Dendritic cell treated with granulocyte-macrophage colony-stimulating factor and Interleukin-4, amounts not matched to agents 40 ng/mL and 50 ng/mL, for 4 days (primary cell): ENCODE data around the gene BTRC.
"Not testable (repeated sequence)": the region's sequence is repeated elsewhere in the genome, so short reads cannot be mapped to it uniquely, and the experiment has no call there.

Experiments
- H3K27ac Mint-ChIP-seq: one replicate; pipeline ENCODE4 v1.8.0; 2022; ENCODE audit warnings: mild to moderate bottlenecking, mixed read lengths
- H3K27me3 Mint-ChIP-seq: one replicate; pipeline ENCODE4 v1.8.0; 2022; ENCODE audit warnings: mild to moderate bottlenecking, mixed read lengths
- H3K36me3 Mint-ChIP-seq: one replicate; pipeline ENCODE4 v1.8.0; 2022; ENCODE audit warnings: low read depth, mixed read lengths
- H3K4me1 Mint-ChIP-seq: one replicate; pipeline ENCODE4 v1.8.0; 2022; ENCODE audit warnings: low read depth, mixed read lengths
- H3K4me3 Mint-ChIP-seq: one replicate; pipeline ENCODE4 v1.8.0; 2022; ENCODE audit warnings: mild to moderate bottlenecking, moderate library complexity, mixed read lengths
- H3K9me3 Mint-ChIP-seq: one replicate; pipeline ENCODE4 v1.8.0; 2022; ENCODE audit warnings: mixed read lengths
- intact Hi-C: fragments of 100-400 bp; cut with micrococcal nuclease; formaldehyde crosslinking; loops from one replicate; pipeline ENCODE4 v1.15.0; 2022

BTRC gene

GRCh38 chr10:101330231-101330630 lies 23.7 kb upstream of the BTRC start:
- H3K27me3 Mint-ChIP-seq: peaks cover 42% of the 10 kb centered on the region
- H3K4me1 Mint-ChIP-seq: no peaks in the 10 kb centered on the region
- intact Hi-C loops: no loop called here
- H3K9me3 Mint-ChIP-seq: no peaks in the 10 kb centered on the region
- no peak overlapping the region for H3K4me3 Mint-ChIP-seq
- H3K36me3 Mint-ChIP-seq: no peaks in the 10 kb centered on the region
- no peak overlapping the region for H3K27ac Mint-ChIP-seq

- Mint-ChIP-seq H3K9me3 (no peaks in the 10 kb centered on the region), H3K27me3 (peaks cover 42% of the 10 kb centered on the region), H3K4me1 (no peaks in the 10 kb centered on the region)
Observed at GRCh38 chr10:101330631-101331225, 23.2 kb upstream of the BTRC start.

GRCh38 chr10:101331956-101332355 lies 22.0 kb upstream of the BTRC start:
- intact Hi-C loops: no loop called here
- H3K9me3 Mint-ChIP-seq: no peaks in the 10 kb centered on the region
- H3K27ac Mint-ChIP-seq: no peak overlapping the region
- H3K36me3 Mint-ChIP-seq: no peaks in the 10 kb centered on the region
- H3K4me3 Mint-ChIP-seq: no peak overlapping the region
- peaks cover 41% of the 10 kb centered on the region for H3K27me3 Mint-ChIP-seq
- no peaks in the 10 kb centered on the region for H3K4me1 Mint-ChIP-seq

More at GRCh38 chr10:101330631-101331225, 23.2 kb upstream of the BTRC start:
- Mint-ChIP-seq H3K27ac (no peak overlapping the region), H3K4me3 (no peak overlapping the region), H3K36me3 (no peaks in the 10 kb centered on the region)
- intact Hi-C loops: no loop called here

DNA sequence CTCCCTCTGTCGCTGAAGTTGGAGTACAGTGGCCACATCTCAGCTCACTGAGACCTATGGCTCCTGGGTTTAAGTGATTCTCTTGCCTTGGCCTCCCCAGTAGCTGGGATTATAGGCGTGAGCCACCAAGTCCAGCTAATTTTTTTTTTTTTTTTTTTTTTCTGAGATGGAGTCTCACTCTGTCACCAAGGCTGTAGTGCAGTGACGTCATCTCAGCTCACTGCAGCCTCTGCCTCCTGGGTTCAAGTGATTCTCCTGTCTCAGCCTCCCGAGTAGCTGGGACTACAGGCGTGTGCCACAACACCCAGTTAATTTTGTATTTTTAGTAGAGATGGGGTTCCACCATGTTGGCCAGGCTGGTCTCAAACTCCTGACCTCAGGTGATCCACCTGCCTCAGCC lies 19.7 kb upstream of the BTRC start:
- H3K9me3 Mint-ChIP-seq, H3K4me3 Mint-ChIP-seq, H3K4me1 Mint-ChIP-seq, H3K27ac Mint-ChIP-seq, H3K36me3 Mint-ChIP-seq, intact Hi-C loops: not testable (repeated sequence)
- peaks cover 33% of the 10 kb centered on the region for H3K27me3 Mint-ChIP-seq

DNA sequence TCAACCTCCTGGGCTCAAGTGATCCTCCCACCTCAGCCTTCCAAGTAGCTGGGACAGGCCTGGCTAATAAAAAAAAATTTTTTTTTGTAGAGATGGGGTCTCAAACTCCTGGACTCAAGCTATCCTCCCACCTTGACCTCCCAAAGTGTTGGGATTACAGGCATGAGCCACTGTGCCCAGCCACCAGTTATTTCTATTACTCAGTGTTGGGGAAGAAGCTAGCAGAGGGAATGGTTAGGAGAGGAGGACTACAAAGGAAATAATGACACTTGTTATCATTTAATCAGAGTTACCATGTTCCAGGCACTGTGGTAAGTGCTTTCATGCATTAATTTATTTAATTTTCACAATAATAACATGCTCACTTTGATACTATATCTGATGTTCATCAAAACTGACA lies 17.6 kb upstream of the BTRC start:
- Mint-ChIP-seq H3K4me1 (no peaks in the 10 kb centered on the region), H3K9me3 (no peaks in the 10 kb centered on the region), H3K36me3 (no peaks in the 10 kb centered on the region), H3K27me3 (peaks cover 31% of the 10 kb centered on the region), H3K4me3 (no peak overlapping the region), H3K27ac (no peak overlapping the region)
- intact Hi-C loops: no loop called here

GRCh38 chr10:101337836-101338235 lies 16.1 kb upstream of the BTRC start:
- Mint-ChIP-seq H3K4me3 (no peak overlapping the region), H3K4me1 (no peaks in the 10 kb centered on the region), H3K27ac (no peak overlapping the region), H3K27me3 (peaks cover 34% of the 10 kb centered on the region), H3K36me3 (no peaks in the 10 kb centered on the region), H3K9me3 (no peaks in the 10 kb centered on the region)
- intact Hi-C loops: no loop called here

DNA sequence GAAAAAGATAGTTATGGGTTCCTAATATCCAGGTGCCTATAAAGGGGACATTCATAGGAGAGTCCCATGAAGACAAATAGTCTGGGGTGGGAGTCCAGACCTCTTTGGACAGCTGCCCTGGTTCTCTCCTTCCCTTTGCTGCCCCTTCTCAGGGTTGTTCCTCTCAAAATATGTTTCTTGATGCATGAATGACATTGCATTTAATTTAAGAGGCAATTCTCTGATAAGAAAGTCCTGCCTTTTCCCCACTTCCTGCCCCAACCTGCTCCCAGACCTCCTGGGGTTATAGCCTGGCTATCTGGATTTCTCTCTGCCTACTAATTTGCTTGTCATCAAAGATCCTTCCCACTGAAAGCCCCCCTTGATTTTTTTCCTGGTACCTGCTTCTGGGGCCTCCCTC lies 12.5 kb upstream of the BTRC start:
- Mint-ChIP-seq H3K36me3 (no peaks in the 10 kb centered on the region), H3K9me3 (no peaks in the 10 kb centered on the region), H3K4me1 (no peaks in the 10 kb centered on the region), H3K27ac (no peak overlapping the region), H3K4me3 (no peak overlapping the region), H3K27me3 (peaks cover 36% of the 10 kb centered on the region)
- intact Hi-C loops: no loop called here

GRCh38 chr10:101346177-101346576 lies 7.8 kb upstream of the BTRC start:
- no peaks in the 10 kb centered on the region for H3K36me3 Mint-ChIP-seq
- no peaks in the 10 kb centered on the region for H3K9me3 Mint-ChIP-seq
- intact Hi-C loops: no loop called here
- H3K27me3 Mint-ChIP-seq: peaks cover 35% of the 10 kb centered on the region
- no peaks in the 10 kb centered on the region for H3K4me1 Mint-ChIP-seq
- H3K27ac Mint-ChIP-seq: no peak overlapping the region
- no peak overlapping the region for H3K4me3 Mint-ChIP-seq

DNA sequence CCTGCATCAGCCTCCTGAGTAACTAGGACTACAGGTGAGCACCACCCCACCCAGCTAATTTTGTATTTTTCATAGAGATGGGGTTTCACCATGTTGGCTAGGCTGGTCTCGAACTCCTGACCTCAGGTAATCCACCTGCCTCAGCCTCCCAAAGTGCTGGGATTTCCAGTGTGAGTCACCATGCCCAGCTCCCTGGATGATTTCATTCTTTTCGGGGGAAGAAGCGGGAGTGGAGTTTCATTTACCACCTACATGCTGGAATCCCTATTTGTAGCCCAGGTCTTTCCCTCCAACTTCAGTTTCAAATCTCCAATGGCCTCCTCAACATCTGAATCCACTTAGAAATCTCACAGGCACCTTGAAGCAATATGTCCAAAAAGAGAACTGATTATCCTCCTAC lies 2.9 kb upstream of the BTRC start:
- peaks cover 20% of the 10 kb centered on the region for H3K27me3 Mint-ChIP-seq
- H3K36me3 Mint-ChIP-seq: peaks cover 10% of the 10 kb centered on the region
- no peaks in the 10 kb centered on the region for H3K9me3 Mint-ChIP-seq
- H3K27ac Mint-ChIP-seq: no peak overlapping the region
- H3K4me3 Mint-ChIP-seq: no peak overlapping the region
- intact Hi-C loops: loop anchor here (10.0 kb wide), 1 partner anchor 894 kb away; the partner anchor contains the start of genes GBF1 and PITX3
- peaks cover 12% of the 10 kb centered on the region for H3K4me1 Mint-ChIP-seq

DNA sequence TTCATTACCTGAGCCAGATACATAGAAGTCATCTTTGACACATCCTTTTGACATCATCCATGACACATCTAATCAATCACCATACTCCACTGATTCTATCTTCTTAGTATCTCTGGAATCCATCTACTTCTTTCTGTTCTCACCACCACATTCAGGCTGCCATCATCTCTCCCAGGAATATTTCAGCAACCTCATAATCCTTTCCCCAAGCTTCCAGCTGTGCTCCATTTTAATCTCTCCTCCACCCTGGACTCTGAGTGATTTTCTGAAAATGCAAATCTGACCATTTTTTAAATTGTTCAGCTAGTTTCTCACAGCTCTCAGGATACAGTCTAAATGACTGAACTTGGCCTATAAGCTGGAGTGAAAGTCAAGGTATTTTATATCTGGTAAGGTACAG lies 2.5 kb upstream of the BTRC start:
- Mint-ChIP-seq H3K9me3 (no peaks in the 10 kb centered on the region), H3K36me3 (peaks cover 13% of the 10 kb centered on the region), H3K4me1 (peaks cover 12% of the 10 kb centered on the region), H3K4me3 (no peak overlapping the region), H3K27ac (no peak overlapping the region), H3K27me3 (peaks cover 20% of the 10 kb centered on the region)
- intact Hi-C loops: loop anchor here (10.0 kb wide), 1 partner anchor 893 kb away; the partner anchor contains the start of genes GBF1 and PITX3

GRCh38 chr10:101352857-101353256 lies 1.1 kb upstream of the BTRC start:
- intact Hi-C loops: loop anchor here (2.0 to 10.0 kb wide), 2 partner anchors 236 to 892 kb away; partner anchors contain the start of genes DPCD, GBF1, PITX3 and POLL
- peaks cover 20% of the 10 kb centered on the region for H3K27me3 Mint-ChIP-seq
- not testable (repeated sequence) for H3K27ac Mint-ChIP-seq, H3K4me3 Mint-ChIP-seq, H3K9me3 Mint-ChIP-seq
- peaks cover 12% of the 10 kb centered on the region for H3K4me1 Mint-ChIP-seq
- H3K36me3 Mint-ChIP-seq: peaks cover 19% of the 10 kb centered on the region

DNA sequence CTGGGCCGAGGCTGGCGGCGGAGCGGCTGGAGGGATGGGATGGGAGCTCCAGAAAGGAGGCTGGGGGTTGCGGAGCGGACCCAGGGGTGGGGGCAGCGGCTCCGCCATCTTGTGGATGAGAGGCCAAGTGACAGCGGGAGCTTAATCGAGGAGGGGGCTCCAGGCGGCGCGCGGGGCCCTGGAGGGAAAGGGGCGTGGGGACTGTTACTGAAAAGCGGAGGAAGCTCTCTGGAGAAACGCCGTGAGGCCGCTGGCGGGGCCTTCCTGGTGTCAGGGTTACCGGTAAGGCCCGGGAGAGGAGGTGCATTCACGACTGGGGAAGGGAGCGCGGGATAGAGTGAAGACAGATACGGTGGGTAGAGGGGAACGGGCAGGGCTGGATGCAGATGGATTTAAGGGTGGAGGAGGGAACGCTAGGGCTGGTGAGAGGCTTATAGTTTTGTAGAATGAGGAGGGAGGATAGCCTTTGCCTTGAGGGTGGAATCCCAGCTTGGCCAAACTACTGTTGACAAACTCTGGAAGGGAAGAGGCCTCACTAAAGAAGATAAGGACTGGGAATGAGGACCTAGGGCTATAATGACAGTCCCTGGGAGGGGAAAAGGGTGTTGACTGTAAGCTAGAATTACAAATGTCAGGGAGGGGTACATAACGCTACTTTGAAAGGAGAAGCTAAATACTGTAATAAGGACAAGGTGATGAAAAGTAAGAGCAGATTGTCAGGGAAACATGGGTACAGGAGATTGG lies 535 bp downstream of the BTRC start:
- H3K4me1 Mint-ChIP-seq: peaks cover 12% of the 10 kb centered on the region
- H3K4me3 Mint-ChIP-seq: peak overlapping the region; percentile 91
- H3K9me3 Mint-ChIP-seq: no peaks in the 10 kb centered on the region
- intact Hi-C loops: loop anchor here (10.0 kb wide), 1 partner anchor 890 kb away; the partner anchor contains the start of genes GBF1 and PITX3
- H3K36me3 Mint-ChIP-seq: peaks cover 19% of the 10 kb centered on the region
- H3K27me3 Mint-ChIP-seq: peaks cover 11% of the 10 kb centered on the region
- H3K27ac Mint-ChIP-seq: peak overlapping the region; percentile 90

DNA sequence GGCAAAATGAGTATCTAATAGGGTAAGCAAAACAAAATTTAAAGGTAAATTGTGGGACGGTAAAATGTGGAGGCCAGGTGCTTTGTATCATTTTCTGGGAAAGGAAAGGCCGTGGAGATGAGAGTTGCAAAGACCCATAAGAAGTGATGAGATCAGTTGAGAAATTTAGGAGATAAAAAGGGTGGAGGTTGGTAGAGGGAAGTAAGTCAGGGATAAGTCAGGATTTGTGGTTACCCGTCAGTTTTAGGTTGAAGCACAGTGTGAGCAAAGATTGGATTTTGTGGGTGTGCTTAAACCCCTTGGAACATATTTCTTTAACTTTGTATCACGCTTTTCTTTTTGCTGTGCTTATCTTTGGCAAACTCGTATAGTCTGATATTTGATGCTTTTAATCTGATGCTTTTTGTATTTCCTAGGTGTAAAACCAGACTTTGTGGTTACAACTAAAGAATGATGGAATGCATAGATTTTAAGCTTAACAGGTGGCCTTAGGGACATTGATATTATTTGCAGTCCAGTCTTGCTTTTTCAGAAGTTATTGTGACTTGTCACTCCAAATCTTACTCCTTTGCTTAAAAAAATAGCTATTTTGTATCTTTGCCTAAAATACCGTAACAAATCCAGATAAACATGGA lies 1.2 kb downstream of the BTRC start:
- H3K27ac Mint-ChIP-seq: peak overlapping the region; percentile 90
- H3K4me3 Mint-ChIP-seq: peak overlapping the region; percentile 91
- peaks cover 19% of the 10 kb centered on the region for H3K36me3 Mint-ChIP-seq
- intact Hi-C loops: loop anchor here (10.0 kb wide), 1 partner anchor 890 kb away; the partner anchor contains the start of genes GBF1 and PITX3
- peaks cover 12% of the 10 kb centered on the region for H3K4me1 Mint-ChIP-seq
- H3K9me3 Mint-ChIP-seq: no peaks in the 10 kb centered on the region
- H3K27me3 Mint-ChIP-seq: peaks cover 10% of the 10 kb centered on the region

DNA sequence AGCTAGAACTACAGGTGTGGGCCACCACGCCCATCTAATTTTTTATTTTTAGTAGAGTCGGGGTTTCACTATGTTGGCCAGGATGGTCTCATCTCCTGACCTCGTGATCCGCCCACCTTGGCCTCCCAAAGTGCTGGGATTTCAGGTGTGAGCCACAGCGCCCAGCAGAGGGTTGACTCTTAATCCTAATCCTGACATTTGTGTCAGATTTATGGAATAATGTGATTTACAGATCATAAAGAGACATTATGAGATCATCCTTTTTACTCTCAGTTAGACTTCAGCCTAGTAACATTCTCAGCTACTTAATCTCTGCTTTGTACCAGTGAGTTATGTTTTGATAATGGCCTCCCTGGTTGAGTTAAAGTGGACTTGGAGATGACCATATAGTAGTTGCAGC lies 2.2 kb downstream of the BTRC start:
- peaks cover 12% of the 10 kb centered on the region for H3K4me1 Mint-ChIP-seq
- no peak overlapping the region for H3K4me3 Mint-ChIP-seq
- peaks cover 5% of the 10 kb centered on the region for H3K27me3 Mint-ChIP-seq
- H3K27ac Mint-ChIP-seq: no peak overlapping the region
- H3K9me3 Mint-ChIP-seq: no peaks in the 10 kb centered on the region
- H3K36me3 Mint-ChIP-seq: peaks cover 25% of the 10 kb centered on the region
- intact Hi-C loops: loop anchor here (10.0 kb wide), 1 partner anchor 889 kb away; the partner anchor contains the start of genes GBF1 and PITX3
